GM12874 (cell line): Measurements from ENCODE around the gene PTGER3.

Source experiments
- CTCF ChIP-seq: IDR thresholded peaks from 2 replicates; pipeline ENCODE4 v1.5.1; 2011; ENCODE audit warnings: low read depth, mild to moderate bottlenecking, control low read depth, low read length, moderate library complexity; ENCODE audit not compliant: insufficient read depth

Gene PTGER3

DNA sequence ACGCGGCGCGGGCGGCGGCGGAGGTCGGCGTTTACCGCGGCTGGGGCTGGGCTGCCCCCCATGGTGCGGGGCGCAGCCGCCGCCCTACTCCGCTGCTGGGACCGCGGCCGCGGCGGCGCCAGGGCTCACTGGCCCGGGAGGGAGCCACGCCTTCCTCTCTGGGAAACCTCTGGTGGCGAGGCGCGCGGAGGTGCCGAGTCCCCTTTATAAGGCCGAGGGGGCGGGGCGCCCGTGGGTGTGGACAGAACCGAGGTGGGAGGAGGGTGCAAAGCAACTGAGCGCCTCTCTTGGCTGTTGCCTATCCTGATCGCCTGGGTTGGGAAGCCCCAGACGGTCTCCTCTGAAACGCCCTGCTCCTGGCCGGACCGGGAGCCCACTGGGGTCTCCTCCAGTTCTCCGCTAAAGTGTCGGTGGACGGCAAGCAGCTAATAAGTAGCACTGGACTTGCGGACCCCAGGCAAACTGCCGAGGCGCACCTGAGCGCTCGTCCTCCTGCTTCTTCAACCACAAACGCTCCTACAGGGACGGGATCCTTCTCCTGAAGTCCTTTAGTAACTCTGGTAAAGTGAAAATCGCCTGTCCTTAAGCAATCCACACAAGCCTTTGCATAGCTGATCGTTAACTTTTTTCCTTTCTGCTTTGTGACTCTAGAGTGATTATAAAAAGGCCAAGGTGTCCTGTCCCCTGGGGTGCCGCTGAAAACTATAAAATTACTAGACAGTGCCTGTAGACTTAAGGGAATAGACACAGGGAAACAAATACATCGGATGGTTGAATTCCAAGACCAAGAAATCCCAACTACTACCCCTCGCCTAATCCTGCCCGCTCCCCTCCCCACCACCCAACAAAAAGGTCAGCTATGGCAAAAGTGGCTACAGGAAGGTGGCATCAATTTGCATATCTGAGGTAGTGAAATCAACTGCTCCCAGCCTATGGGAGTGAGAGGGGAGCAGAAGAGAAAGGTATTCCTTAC, at the start of gene PTGER3:
Gene PTGER3 (minus strand): TSS at position 182 of the 973 bp plus-strand sequence. CDS start 239 bp downstream, outside the sequence.
- TF ChIP-seq CTCF, result no peak

DNA sequence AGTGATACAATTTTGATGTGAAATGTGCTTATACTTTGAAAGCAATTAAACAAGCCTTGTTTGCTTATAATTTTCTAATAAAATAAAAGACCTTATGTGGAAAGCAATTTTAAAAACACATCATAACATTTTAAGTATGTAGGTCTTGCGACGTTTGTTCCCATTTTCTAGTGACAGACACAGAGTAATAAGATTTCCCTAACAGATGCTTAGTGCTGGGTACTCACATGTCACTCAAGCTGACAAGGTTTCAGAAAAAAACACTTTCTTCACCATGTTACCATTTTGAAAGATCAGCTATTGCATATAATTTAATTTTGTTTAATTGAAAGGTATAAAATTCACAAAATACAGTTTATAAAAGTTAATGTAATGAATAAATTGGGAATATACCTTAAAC, 47.3 kb upstream of the PTGER3 start:
- no peak for TF ChIP-seq CTCF

DNA sequence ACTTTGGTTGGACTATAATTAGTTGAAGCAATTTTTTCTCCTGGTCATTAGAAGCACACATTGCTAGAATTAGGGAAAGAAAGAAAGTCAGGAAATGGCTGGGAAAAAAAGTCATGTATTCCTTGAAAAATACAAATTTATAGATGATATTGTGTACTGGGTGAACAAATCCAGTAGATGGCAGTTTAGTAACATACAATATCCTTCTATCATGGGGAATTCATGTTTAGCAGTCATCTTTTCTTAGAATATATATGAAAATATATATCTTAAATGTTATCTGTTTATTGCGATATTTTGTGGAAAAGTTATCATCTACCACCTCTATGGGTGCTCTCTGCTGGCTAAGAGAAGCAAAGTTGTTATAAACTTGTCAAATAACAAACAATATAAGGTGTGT, 46.3 kb upstream of the PTGER3 start:
- no peak for TF ChIP-seq CTCF

- TF ChIP-seq CTCF, result no peak
These were observed 42.1 kb upstream of the PTGER3 start for GRCh38 chr1:71089536-71090270.

DNA sequence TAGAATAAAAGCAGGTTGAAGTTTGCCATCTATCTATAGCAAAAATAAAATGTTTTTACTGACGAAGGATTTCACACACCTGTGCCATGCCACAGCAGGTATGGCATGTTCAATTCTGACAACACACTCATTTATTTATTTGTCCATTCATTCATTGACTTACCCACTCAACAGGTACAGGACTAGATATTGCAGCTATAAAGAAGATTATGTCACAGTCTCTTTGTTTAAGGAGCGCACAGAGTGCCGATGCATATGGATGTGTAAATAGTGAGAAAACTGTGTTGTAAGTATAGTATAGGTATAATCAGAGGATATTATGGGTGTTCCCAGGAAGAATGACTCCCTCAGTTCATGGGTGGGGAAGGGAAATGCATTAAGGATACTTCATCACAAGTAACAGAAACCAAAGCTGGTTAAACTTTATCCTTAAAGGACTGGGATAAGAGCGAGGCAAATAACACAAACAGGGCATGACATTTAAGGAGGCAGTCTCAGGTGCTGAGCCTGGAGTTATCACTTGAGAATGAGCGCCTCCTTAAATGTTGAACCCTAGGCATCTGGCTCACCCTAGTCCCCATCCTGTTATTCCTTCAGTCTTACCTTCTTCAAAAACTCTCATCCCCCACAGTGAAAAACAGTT, 41.1 kb upstream of the PTGER3 start:
- TF ChIP-seq CTCF, result no peak

GRCh38 chr1:71087713-71088112, 40.1 kb upstream of the PTGER3 start:
- no peak for TF ChIP-seq CTCF

DNA sequence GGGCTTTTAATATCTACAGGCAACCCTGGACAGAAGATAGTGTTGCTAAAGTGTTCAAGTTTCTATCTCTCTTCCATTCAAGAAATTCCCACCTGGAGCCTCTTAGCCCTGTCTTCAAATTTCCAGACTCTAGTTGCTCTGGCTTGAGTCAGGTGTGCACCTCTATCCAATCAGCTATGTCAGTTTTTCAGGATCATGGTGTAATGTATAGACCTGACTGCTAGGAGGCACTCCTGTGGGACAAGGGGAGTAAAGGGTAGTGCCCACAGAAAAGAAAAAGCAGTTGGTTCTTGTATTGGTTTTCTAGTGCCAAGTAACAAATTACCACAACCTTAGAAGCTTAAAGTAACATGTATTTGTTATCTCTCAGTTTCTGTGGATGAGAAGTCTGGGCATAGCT, 39.4 kb upstream of the PTGER3 start:
- no peak for TF ChIP-seq CTCF
